ENCODE results near the gene KY.

Gene KY

GRCh38 chr3:134675726-134676256 is 25.0 kb upstream of the KY start:
- DNase-seq (ENCODE audit: low read depth) = no peak
- no peak for TF ChIP-seq CTCF (IDR thresholded peaks at IDR 0.05; ENCODE audit: control insufficient read depth, extremely low read depth, insufficient read depth)
- H3K4me3 ChIP-seq (ENCODE audit: low read depth, low read length) = no peak overlapping the region

GRCh38 chr3:134672571-134672970 is 21.7 kb upstream of the KY start:
- no peak for TF ChIP-seq CTCF (IDR thresholded peaks at IDR 0.05; ENCODE audit: control insufficient read depth, extremely low read depth, insufficient read depth)
- H3K4me3 ChIP-seq (ENCODE audit: low read depth, low read length) = no peak overlapping the region
- no peak for DNase-seq (ENCODE audit: low read depth)

GRCh38 chr3:134667956-134668355 is 17.1 kb upstream of the KY start:
- TF ChIP-seq CTCF (IDR thresholded peaks at IDR 0.05; ENCODE audit: control insufficient read depth, extremely low read depth, insufficient read depth) = no peak
- H3K4me3 ChIP-seq (ENCODE audit: low read depth, low read length) = no peak overlapping the region
- DNase-seq (ENCODE audit: low read depth) = no peak

- no peak overlapping the region for H3K4me3 ChIP-seq (ENCODE audit: low read depth, low read length)
- TF ChIP-seq CTCF (IDR thresholded peaks at IDR 0.05; ENCODE audit: control insufficient read depth, extremely low read depth, insufficient read depth) = no peak
- DNase-seq (ENCODE audit: low read depth) = no peak
Measured at GRCh38 chr3:134667406-134667805, 16.6 kb upstream of the KY start.

GRCh38 chr3:134666885-134667284 is 16.1 kb upstream of the KY start:
- H3K4me3 ChIP-seq (ENCODE audit: low read depth, low read length) = no peak overlapping the region
- no peak for DNase-seq (ENCODE audit: low read depth)
- no peak for TF ChIP-seq CTCF (IDR thresholded peaks at IDR 0.05; ENCODE audit: control insufficient read depth, extremely low read depth, insufficient read depth)

GRCh38 chr3:134666466-134666865 is 15.6 kb upstream of the KY start:
- no peak for TF ChIP-seq CTCF (IDR thresholded peaks at IDR 0.05; ENCODE audit: control insufficient read depth, extremely low read depth, insufficient read depth)
- DNase-seq (ENCODE audit: low read depth) = no peak

GRCh38 chr3:134666052-134666451 is 15.2 kb upstream of the KY start:
- no peak overlapping the region for H3K4me3 ChIP-seq (ENCODE audit: low read depth, low read length)
- no peak for DNase-seq (ENCODE audit: low read depth)
- no peak for TF ChIP-seq CTCF (IDR thresholded peaks at IDR 0.05; ENCODE audit: control insufficient read depth, extremely low read depth, insufficient read depth)

More at GRCh38 chr3:134666466-134666865, 15.6 kb upstream of the KY start:
- no peak overlapping the region for H3K4me3 ChIP-seq (ENCODE audit: low read depth, low read length)

Measured in LNCaP clone FGC (cell line).